Heart right ventricle (tissue), 16 donors: ENCODE results near the gene SLC27A4. TPM values are rescaled to one million over a fixed set of nuclear protein-coding genes. Genes with fewer than 3 reads are reported as not detected.

Experiments
- ATAC-seq, 8 donors: fragments of 200-7000 bp; cut with Tn5 transposase; one replicate each; pipeline ENCODE4 v1.9.1; 2020; ENCODE audit warnings: mild to moderate bottlenecking in 8 of 8, moderate library complexity in 8 of 8, moderate number of reproducible peaks in 1 of 8
- DNase-seq, 2 donors: peaks; one replicate each; pipeline ENCODE4 v3.0.0-alpha.2; 2020
- H3K27ac ChIP-seq, 10 donors: fragments of 200-600 bp; sonication (generic) in 2 of 10; one replicate each; pipeline versions ENCODE4 v1.5.0 to v1.8.0; 2020 to 2022; ENCODE audit warnings: mild to moderate bottlenecking in 3 of 10
- H3K27me3 ChIP-seq, 7 donors: fragments of 200-600 bp; one replicate each; pipeline ENCODE4 v1.8.0; 2021 to 2022; ENCODE audit warnings: mild to moderate bottlenecking in 2 of 7
- H3K36me3 ChIP-seq, 9 donors: fragments of 200-600 bp; sonication (generic) in 1 of 9; one replicate each; pipeline versions ENCODE4 v1.5.0 to v1.8.0; 2020 to 2022; ENCODE audit warnings: mild to moderate bottlenecking in 2 of 9
- H3K4me1 ChIP-seq, 9 donors: fragments of 200-600 bp; sonication (generic) in 1 of 9; one replicate each; pipeline versions ENCODE4 v1.5.0 to v1.8.0; 2020 to 2022; ENCODE audit warnings: mild to moderate bottlenecking in 4 of 9
- H3K4me3 ChIP-seq, 10 donors: fragments of 200-600 bp; sonication (generic) in 2 of 10; one replicate each; pipeline versions ENCODE4 v1.5.0 to v1.8.0; 2020 to 2022; ENCODE audit warnings: mild to moderate bottlenecking in 7 of 10, moderate library complexity in 2 of 10
- H3K9me3 ChIP-seq, 11 donors: fragments of 200-600 bp in 10 of 11; sonication (generic) in 2 of 11; one replicate each; pipeline versions ENCODE4 v1.5.0 to v1.8.0; 2013 to 2022; ENCODE audit warnings: mild to moderate bottlenecking in 2 of 11, control low read depth in 1 of 11, moderate library complexity in 1 of 11
- CTCF ChIP-seq, 9 donors: fragments of 200-600 bp; sonication (generic) in 2 of 9; IDR thresholded peaks; one replicate each; pipeline versions ENCODE4 v1.5.0 to v1.8.0; 2021 to 2022; ENCODE audit warnings: antibody characterized with exemption in 9 of 9, mild to moderate bottlenecking in 5 of 9, moderate library complexity in 1 of 9
- WGBS, 2 donors: extraction: QIAGEN DNeasy Blood & Tissue Kit; methylation state at CpG; one replicate each; pipeline ENCODE4 v1.1.7; 2013; ENCODE audit warnings: inconsistent platforms in 1 of 2; 5-methylcytosine and 5-hydroxymethylcytosine counted together
- intact Hi-C, 10 donors: fragments of 100-400 bp; cut with DNase I; formaldehyde crosslinking; loops; one replicate each; pipeline versions ENCODE4 v1.11.1 to v1.14.2; 2022
- microRNA-seq, 2 donors: library from miRNA; unstranded; fragments of <30 nt; microRNA quantifications; one replicate each; pipeline ENCODE4 v1.2.0, GENCODE V29; 2021
- polyA plus RNA-seq, 2 donors: library from polyadenylated mRNA; stranded (reverse); fragments of 200-250 nt; gene quantifications; one replicate each; pipeline ENCODE4 v1.2.3, GENCODE V29; 2013
- total RNA-seq, 10 donors: library from RNA; stranded (reverse); fragmentation: NEBNext Ultra II Directional in 3 of 10; extraction: Animal tissue kit (Norgen Biotek cat#: 25700) in 3 of 10; gene quantifications; one replicate each; pipeline versions ENCODE4 v1.2.1 to v1.2.4, GENCODE V29; 2021 to 2023
- donor health status: Arrhythmogenic right ventricular cardiomyopathy.
- donor health status: ischemic (EF 13 %, LVEDD 7.1; RV severe dilation, severe dysfunction).
- donor health status: healthy with polysubstance abuse.
- donor health status: DM: no; HTN: yes; CAD: no.
- donor health status: DM: no; HTN: no; CAD: no.
- donor health status: ischemic (EF 25% LVEDD 6.9; RV normal size, moderate dysfunction).
- donor health status: ischemic (EF 25% LVEDD 5.7; RV mildly dilated, moderate dysfunction).
- donor health status: healthy.
- donor health status: DM: yes; HTN: yes; CAD: no.
- donor health status: Ischemic cardiomyopathy.
- donor health status: ischemic (EF 35%, LVEDD 5.7; RV mildly dilated, moderate dysfunction).
- donor health status: nonischemic (EF 11% LVEDD 7.7; RV severe dilation, severe dysfunction).
- donor health status: DM: yes; HTN: yes; CAD: no.
- donor health status: PGD.
- donor health status: ischemic (EF 29% LVEDD 5.4; RV normal size, mild dysfunction).
- donor health status: nonischemic (EF 23%, LVEDD 6.1; RV moderate dilation, normal function).

Gene SLC27A4
- total and polyA plus RNA-seq, 12 donors, result 10.0 to 37.2 (median 17.7) TPM

DNA sequence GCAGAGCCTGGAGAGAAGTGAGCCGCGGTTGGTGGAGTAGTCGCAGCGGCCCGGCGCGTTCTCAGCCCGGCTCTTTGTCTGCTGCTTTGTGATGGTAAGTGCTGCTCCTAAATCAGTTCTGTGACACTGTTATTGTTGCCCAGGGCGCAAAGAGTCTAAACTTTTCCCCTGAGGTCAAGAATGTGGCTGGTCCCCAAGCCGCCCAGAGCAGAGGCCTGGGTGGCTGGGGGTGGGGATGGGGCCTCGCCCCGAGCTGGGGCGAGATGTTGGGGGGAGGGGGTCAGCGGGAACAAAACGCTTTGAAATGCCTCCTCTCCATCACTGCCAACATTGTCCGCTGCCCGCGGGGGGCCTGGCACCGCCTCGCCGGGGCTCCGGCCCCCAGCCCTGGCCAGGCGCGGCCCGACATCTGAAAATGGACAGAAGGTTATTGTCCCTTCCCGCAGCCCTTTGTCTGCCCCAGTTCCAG is 68.7 kb downstream of the SLC27A4 start:
- Histone ChIP-seq H3K27me3 (peaks cover 0 to 49% (median 22%) of the 10 kb centered on the region in 7 donors), H3K4me3 (no peak overlapping the region), H3K27ac (no peak overlapping the region), H3K36me3 (no peaks in the 10 kb centered on the region), H3K9me3 (no peaks in the 10 kb centered on the region), H3K4me1 (peaks cover 0 to 39% (median 5%) of the 10 kb centered on the region in 9 donors)
- 41% methylated on average over 26 of the region's 26 CpGs for WGBS, 2 donors
- intact Hi-C loops, result loop anchor here in 1 of 10 donors (5.0 kb wide), 1 partner anchor 47 kb away; no protein-coding TSS in a partner anchor
- no peak for DNase-seq
- TF ChIP-seq CTCF (IDR thresholded peaks at IDR 0.05), result no peak
- no peak for ATAC-seq

DNA sequence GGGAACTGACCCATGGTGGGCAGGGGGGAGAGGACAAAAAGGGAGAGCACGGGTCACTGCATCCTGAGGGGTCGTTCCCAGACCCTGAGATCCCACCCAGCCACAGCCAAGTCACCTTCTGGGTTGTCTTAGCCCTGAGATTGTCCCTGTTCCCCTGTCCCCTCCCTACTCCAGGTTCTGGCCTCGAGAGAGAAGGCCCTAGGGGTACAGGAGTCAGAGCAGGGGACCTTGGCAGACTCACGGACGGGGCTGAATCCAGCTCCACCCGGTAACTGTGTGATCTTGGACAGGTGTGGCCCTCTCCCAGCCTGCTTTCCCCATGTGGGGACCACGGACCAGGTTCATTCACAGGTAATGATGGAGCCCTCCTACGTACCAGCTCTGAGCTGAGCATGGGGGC is 69.1 kb downstream of the SLC27A4 start:
- ATAC-seq, result no peak
- 52 to 63% methylated on average over 8 of the region's 8 CpGs for WGBS, 2 donors
- TF ChIP-seq CTCF (IDR thresholded peaks at IDR 0.05), result no peak

GRCh38 chr9:128409978-128410377 is 69.7 kb downstream of the SLC27A4 start:
- TF ChIP-seq CTCF (IDR thresholded peaks at IDR 0.05), result peak in 6 of 9 donors; percentile 11 to 32 (median 17)
- no peak overlapping the region for H3K4me3 ChIP-seq
- peaks cover 0 to 59% (median 31%) of the 10 kb centered on the region in 7 donors for H3K27me3 ChIP-seq
- WGBS, 2 donors, result 35 to 36% methylated on average over 6 of the region's 6 CpGs
- intact Hi-C loops, result loop anchor here in 8 of 10 donors (2.0 to 10.0 kb wide), 4 partner anchors 45 to 113 kb away; no protein-coding TSS in a partner anchor
- H3K27ac ChIP-seq, result no peak overlapping the region
- no peaks in the 10 kb centered on the region for H3K36me3 ChIP-seq
- ATAC-seq (peak in 3 of 8 donors; percentile 21 to 39 (median 28)), DNase-seq (no peak)
- peaks cover 0 to 39% (median 5%) of the 10 kb centered on the region in 9 donors for H3K4me1 ChIP-seq
- no peaks in the 10 kb centered on the region for H3K9me3 ChIP-seq

More for the DNA sequence above, 69.1 kb downstream of the SLC27A4 start:
- H3K27ac ChIP-seq, result no peak overlapping the region
- no peak for DNase-seq
- no peaks in the 10 kb centered on the region for H3K9me3 ChIP-seq
- H3K4me3 ChIP-seq, result no peak overlapping the region
- H3K36me3 ChIP-seq, result no peaks in the 10 kb centered on the region
- H3K4me1 ChIP-seq, result peaks cover 0 to 39% (median 5%) of the 10 kb centered on the region in 9 donors
- intact Hi-C loops, result loop anchor here in 1 of 10 donors (5.0 kb wide), 1 partner anchor 47 kb away; no protein-coding TSS in a partner anchor
- peaks cover 0 to 54% (median 26%) of the 10 kb centered on the region in 7 donors for H3K27me3 ChIP-seq

Small RNA genes within 50 kb of the gene (microRNA-seq; reads per million reads assigned to microRNA genes)
- 0 reads per million in 2 donors for gene MIR219B

Other genes starting within 250 kb of the SLC27A4 start
- 100 to 1,000 TPM; 117 to 166 (median 148) TPM for gene PTGES2, start 212.8 kb upstream of the SLC27A4 start, total RNA-seq
- gene PTGES2, start 212.8 kb upstream of the SLC27A4 start, polyA plus RNA-seq, result 100 to 1,000 TPM; 132 to 147 TPM
- gene LCN2, start 191.1 kb upstream of the SLC27A4 start, total RNA-seq, result 1 to 10 TPM in 1 of 10 donors, under 1 TPM in 4, not detected in 5; 0.34 to 2.7 (median 0.45) TPM
- 1 to 10 TPM in 1 of 2 donors, under 1 TPM in 1; 0.62 to 1.5 TPM for gene LCN2, start 191.1 kb upstream of the SLC27A4 start, polyA plus RNA-seq
- gene BBLN, start 180.3 kb upstream of the SLC27A4 start, total RNA-seq, result 10 to 100 TPM; 29.5 to 58.2 (median 36.1) TPM
- 100 to 1,000 TPM in 1 of 2 donors, 10 to 100 TPM in 1; 70.2 to 159 TPM for gene BBLN, start 180.3 kb upstream of the SLC27A4 start, polyA plus RNA-seq
- 10 to 100 TPM; 63.0 to 96.0 (median 76.7) TPM for gene CIZ1, start 149.0 kb upstream of the SLC27A4 start, total RNA-seq
- 10 to 100 TPM; 39.7 to 70.2 TPM for gene CIZ1, start 149.0 kb upstream of the SLC27A4 start, polyA plus RNA-seq
- gene DNM1, start 137.1 kb upstream of the SLC27A4 start, total RNA-seq, result 1 to 10 TPM; 2.1 to 7.7 (median 3.9) TPM
- gene DNM1, start 137.1 kb upstream of the SLC27A4 start, polyA plus RNA-seq, result 10 to 100 TPM in 1 of 2 donors, 1 to 10 TPM in 1; 2.5 to 13.7 TPM
- 100 to 1,000 TPM in 1 of 10 donors, 10 to 100 TPM in 9; 78.0 to 101 (median 89.1) TPM for gene GOLGA2, start 64.5 kb upstream of the SLC27A4 start, total RNA-seq
- 10 to 100 TPM; 85.7 to 91.8 TPM for gene GOLGA2, start 64.5 kb upstream of the SLC27A4 start, polyA plus RNA-seq
- gene SWI5, start 64.3 kb upstream of the SLC27A4 start, total RNA-seq, result 10 to 100 TPM; 13.9 to 23.8 (median 20.8) TPM
- 10 to 100 TPM; 17.0 to 46.3 TPM for gene SWI5, start 64.3 kb upstream of the SLC27A4 start, polyA plus RNA-seq
- gene TRUB2, start 18.1 kb upstream of the SLC27A4 start, total RNA-seq, result 10 to 100 TPM; 32.8 to 50.3 (median 44.2) TPM
- gene TRUB2, start 18.1 kb upstream of the SLC27A4 start, polyA plus RNA-seq, result 10 to 100 TPM; 18.0 to 27.4 TPM
- gene COQ4, start 17.7 kb upstream of the SLC27A4 start, total RNA-seq, result 10 to 100 TPM; 26.5 to 35.8 (median 30.0) TPM
- 10 to 100 TPM; 36.3 to 42.8 TPM for gene COQ4, start 17.7 kb upstream of the SLC27A4 start, polyA plus RNA-seq
- gene URM1, start 30.8 kb downstream of the SLC27A4 start, total RNA-seq, result 10 to 100 TPM; 39.2 to 64.3 (median 51.2) TPM
- gene URM1, start 30.8 kb downstream of the SLC27A4 start, polyA plus RNA-seq, result 10 to 100 TPM; 18.7 to 75.7 TPM
- gene CERCAM, start 80.3 kb downstream of the SLC27A4 start, total RNA-seq, result 10 to 100 TPM in 5 of 10 donors, 1 to 10 TPM in 5; 3.5 to 30.4 (median 10.0) TPM
- 10 to 100 TPM; 10.6 to 11.3 TPM for gene CERCAM, start 80.3 kb downstream of the SLC27A4 start, polyA plus RNA-seq
- gene ODF2, start 115.5 kb downstream of the SLC27A4 start, total RNA-seq, result 10 to 100 TPM; 10.9 to 17.1 (median 14.8) TPM
- 10 to 100 TPM; 13.2 to 19.7 TPM for gene ODF2, start 115.5 kb downstream of the SLC27A4 start, polyA plus RNA-seq
- gene GLE1, start 164.2 kb downstream of the SLC27A4 start, total RNA-seq, result 10 to 100 TPM; 15.0 to 24.5 (median 19.9) TPM
- gene GLE1, start 164.2 kb downstream of the SLC27A4 start, polyA plus RNA-seq, result 10 to 100 TPM; 10.5 to 12.4 TPM
- 100 to 1,000 TPM; 250 to 449 (median 379) TPM for gene SPTAN1, start 212.1 kb downstream of the SLC27A4 start, total RNA-seq
- gene SPTAN1, start 212.1 kb downstream of the SLC27A4 start, polyA plus RNA-seq, result 100 to 1,000 TPM; 119 to 177 TPM